22Rv1 (cell line): ENCODE data around the gene EHD4.

Experiments
- CTCF ChIP-seq: fragments of 450-650 bp; IDR thresholded peaks from 2 replicates; pipeline ENCODE4 v1.5.1; 2017; ENCODE audit warnings: mild to moderate bottlenecking
- ZFX ChIP-seq: fragments of 450-650 bp; IDR thresholded peaks from 2 replicates; pipeline ENCODE4 v1.6.1; 2017; ENCODE audit warnings: antibody characterized with exemption, borderline replicate concordance

- no peak for TF ChIP-seq CTCF
- TF ChIP-seq ZFX: no peak
Measured at GRCh38 chr15:41961001-41961518, 11.3 kb downstream of the EHD4 start.
